Glutamatergic neuron (in vitro differentiated cells): ENCODE data around the gene FAM149B1. TPM values are rescaled to one million over a fixed set of nuclear protein-coding genes. Genes with fewer than 3 reads are reported as not detected.

Experiments
- DNase-seq: peaks from one replicate; pipeline ENCODE4 v3.0.0; 2022
- H3K27ac Mint-ChIP-seq: one replicate; pipeline ENCODE4 v1.8.0; 2020; ENCODE audit warnings: mild to moderate bottlenecking, mixed read lengths, inconsistent platforms; ENCODE audit not compliant: unreplicated experiment
- H3K27me3 Mint-ChIP-seq: one replicate; pipeline ENCODE4 v1.8.0; 2020; ENCODE audit warnings: mild to moderate bottlenecking, moderate library complexity, mixed read lengths, inconsistent platforms; ENCODE audit not compliant: unreplicated experiment
- H3K36me3 Mint-ChIP-seq: one replicate; pipeline ENCODE4 v1.8.0; 2020; ENCODE audit warnings: mild to moderate bottlenecking, mixed read lengths, inconsistent platforms; ENCODE audit not compliant: unreplicated experiment
- H3K4me1 Mint-ChIP-seq: one replicate; pipeline ENCODE4 v1.8.0; 2020; ENCODE audit warnings: mild to moderate bottlenecking, low read depth, mixed read lengths, inconsistent platforms; ENCODE audit not compliant: unreplicated experiment
- H3K4me3 Mint-ChIP-seq: one replicate; pipeline ENCODE4 v1.8.0; 2020; ENCODE audit warnings: mild to moderate bottlenecking, mixed read lengths, inconsistent platforms; ENCODE audit not compliant: unreplicated experiment
- H3K9me3 Mint-ChIP-seq: one replicate; pipeline ENCODE4 v1.8.0; 2020; ENCODE audit warnings: mild to moderate bottlenecking, moderate library complexity, mixed read lengths, inconsistent platforms; ENCODE audit not compliant: unreplicated experiment
- total RNA-seq: library from RNA; stranded (reverse); fragmentation: NEBNext Ultra II Directional; extraction: Animal tissue kit (Norgen Biotek cat#: 25700); gene quantifications from one replicate; pipeline ENCODE4 v1.2.1, GENCODE V29; 2021; ENCODE audit not compliant: unreplicated experiment
- TF ChIP-seq, protein P1 (sequence below): fragments of 200-600 bp; sonication (generic); IDR thresholded peaks from one replicate; pipeline ENCODE4 v1.5.0; 2021; ENCODE audit not compliant: partially characterized antibody, unreplicated experiment

Gene FAM149B1
- total RNA-seq, 1 donor from 2014 or later = 31.3 TPM

DNA sequence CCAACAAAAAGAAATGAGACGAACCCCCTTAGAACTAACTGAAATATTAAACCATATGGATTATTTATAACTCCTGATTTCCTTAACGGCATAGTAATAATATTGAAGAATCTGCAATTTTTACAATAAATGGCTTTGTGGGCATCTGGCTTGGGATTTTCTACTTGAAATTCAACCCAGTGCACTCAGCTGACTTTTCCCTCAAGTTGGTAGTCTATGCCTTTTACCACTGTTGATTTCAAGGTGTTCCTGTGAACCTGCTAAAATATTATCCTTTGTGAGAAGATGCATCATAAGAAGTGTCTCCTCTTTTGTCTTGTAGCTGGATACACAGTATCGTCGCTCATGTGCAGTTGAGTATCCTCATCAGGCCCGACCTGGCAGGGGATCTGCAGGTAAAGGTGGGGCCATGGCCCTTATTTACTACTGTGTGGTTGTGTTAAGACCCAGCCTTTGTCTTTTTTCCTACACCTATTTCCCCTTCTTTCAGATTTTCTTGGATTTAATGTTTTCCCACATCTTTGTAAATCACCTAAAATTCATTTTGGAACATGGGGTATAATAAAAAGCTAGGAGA, 71.2 kb downstream of the FAM149B1 start:
- Mint-ChIP-seq H3K9me3 (no peaks in the 10 kb centered on the region), H3K27ac (no peak overlapping the region), H3K4me1 (no peaks in the 10 kb centered on the region), H3K36me3 (no peaks in the 10 kb centered on the region), H3K27me3 (no peaks in the 10 kb centered on the region), H3K4me3 (no peak overlapping the region)
- no peak for DNase-seq
- TF ChIP-seq, protein P1, sequence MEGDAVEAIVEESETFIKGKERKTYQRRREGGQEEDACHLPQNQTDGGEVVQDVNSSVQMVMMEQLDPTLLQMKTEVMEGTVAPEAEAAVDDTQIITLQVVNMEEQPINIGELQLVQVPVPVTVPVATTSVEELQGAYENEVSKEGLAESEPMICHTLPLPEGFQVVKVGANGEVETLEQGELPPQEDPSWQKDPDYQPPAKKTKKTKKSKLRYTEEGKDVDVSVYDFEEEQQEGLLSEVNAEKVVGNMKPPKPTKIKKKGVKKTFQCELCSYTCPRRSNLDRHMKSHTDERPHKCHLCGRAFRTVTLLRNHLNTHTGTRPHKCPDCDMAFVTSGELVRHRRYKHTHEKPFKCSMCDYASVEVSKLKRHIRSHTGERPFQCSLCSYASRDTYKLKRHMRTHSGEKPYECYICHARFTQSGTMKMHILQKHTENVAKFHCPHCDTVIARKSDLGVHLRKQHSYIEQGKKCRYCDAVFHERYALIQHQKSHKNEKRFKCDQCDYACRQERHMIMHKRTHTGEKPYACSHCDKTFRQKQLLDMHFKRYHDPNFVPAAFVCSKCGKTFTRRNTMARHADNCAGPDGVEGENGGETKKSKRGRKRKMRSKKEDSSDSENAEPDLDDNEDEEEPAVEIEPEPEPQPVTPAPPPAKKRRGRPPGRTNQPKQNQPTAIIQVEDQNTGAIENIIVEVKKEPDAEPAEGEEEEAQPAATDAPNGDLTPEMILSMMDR = no peak

DNA sequence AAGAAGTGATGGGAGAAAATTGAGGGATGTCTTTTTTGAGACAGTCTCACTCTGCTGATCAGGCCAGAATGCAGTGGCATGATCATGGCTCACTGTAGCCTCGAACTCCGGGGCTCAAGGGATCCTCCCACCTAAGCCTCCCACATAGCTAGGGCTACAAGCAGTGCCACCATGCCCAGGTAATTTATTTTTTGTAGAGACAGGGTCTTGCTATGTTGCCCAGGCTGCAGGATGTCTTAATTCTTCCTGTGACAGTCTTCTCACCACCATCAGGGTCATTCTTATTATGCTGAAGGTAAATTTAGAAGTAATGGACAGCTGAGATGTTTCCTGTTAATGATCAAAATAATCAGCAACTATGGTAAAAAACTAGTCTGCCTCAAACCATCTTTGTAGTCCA, 72.0 kb downstream of the FAM149B1 start:
- Mint-ChIP-seq H3K27me3 (no peaks in the 10 kb centered on the region), H3K27ac (no peak overlapping the region), H3K36me3 (no peaks in the 10 kb centered on the region)

DNA sequence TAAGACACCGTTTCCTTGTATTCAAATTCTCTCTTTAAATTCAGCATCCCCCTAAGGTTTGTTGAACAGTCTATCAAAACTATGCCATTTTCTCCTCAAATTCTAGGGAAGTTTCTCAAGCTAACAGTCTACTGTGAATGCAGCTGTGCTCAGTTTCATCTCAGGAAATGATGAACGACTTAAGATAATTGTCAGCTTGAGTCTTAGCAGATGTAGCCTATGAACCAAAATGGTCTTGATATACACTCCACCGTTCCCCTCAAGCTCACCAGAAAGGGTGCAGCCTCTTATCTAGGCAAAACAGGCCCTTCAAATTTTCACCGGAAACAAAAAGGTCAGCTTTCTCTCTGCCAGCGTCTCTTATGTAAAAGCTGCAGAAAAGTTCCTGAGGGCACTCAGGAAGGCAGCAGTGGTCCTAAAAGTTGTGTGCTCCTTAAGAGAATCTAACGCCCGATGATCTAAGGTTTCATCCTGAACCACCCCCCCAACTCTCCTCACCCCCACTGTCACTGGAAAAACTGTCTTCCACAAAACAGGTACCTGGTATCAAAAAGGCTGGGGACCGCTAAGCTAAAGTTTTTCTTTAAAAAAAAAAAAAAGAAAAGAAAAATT, 77.1 kb downstream of the FAM149B1 start:
- H3K4me3 Mint-ChIP-seq = peak overlapping the region; percentile 49
- H3K36me3 Mint-ChIP-seq = no peaks in the 10 kb centered on the region
- DNase-seq = no peak
- H3K9me3 Mint-ChIP-seq = peaks cover 2% of the 10 kb centered on the region
- no peak overlapping the region for H3K27ac Mint-ChIP-seq
- H3K27me3 Mint-ChIP-seq = no peaks in the 10 kb centered on the region
- H3K4me1 Mint-ChIP-seq = peaks cover 15% of the 10 kb centered on the region
- TF ChIP-seq, protein P1 = no peak

More for the DNA sequence above, 72.0 kb downstream of the FAM149B1 start:
- DNase-seq = no peak
- TF ChIP-seq, protein P1 = no peak
- peaks cover 4% of the 10 kb centered on the region for H3K4me1 Mint-ChIP-seq
- H3K9me3 Mint-ChIP-seq = no peaks in the 10 kb centered on the region
- H3K4me3 Mint-ChIP-seq = no peak overlapping the region

DNA sequence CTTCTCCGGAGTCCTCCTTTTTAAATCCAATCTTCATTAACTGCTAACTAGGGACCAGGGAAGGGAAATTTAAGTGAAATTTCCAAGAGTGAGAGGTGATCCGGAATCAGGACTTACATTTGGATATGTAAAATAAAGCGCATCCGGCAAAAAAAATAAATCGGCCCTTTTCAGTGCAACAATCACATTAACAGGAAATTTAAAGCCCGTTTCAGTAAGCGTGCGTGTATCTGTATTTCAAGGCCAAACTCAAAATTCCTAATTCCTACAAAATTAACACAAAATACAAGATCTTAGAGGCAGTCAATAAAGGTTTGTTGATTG, 78.4 kb downstream of the FAM149B1 start:
- H3K27ac Mint-ChIP-seq = peak overlapping the region; percentile 83
- H3K36me3 Mint-ChIP-seq = no peaks in the 10 kb centered on the region
- TF ChIP-seq, protein P1 = no peak
- H3K4me1 Mint-ChIP-seq = peaks cover 18% of the 10 kb centered on the region
- DNase-seq = no peak
- peak overlapping the region; percentile 99 for H3K4me3 Mint-ChIP-seq
- peaks cover 2% of the 10 kb centered on the region for H3K27me3 Mint-ChIP-seq
- peaks cover 8% of the 10 kb centered on the region for H3K9me3 Mint-ChIP-seq
